ENCODE results near the gene PCNX1. TPM values are rescaled to one million over a fixed set of nuclear protein-coding genes. Genes with fewer than 3 reads are reported as not detected.
A peak's percentile ranks its signal among the peaks of the same experiment; 100 is the strongest.

PCNX1 gene
- total and polyA plus RNA-seq, 4 donors = 5.7 to 41.2 (median 18.2) TPM

DNA sequence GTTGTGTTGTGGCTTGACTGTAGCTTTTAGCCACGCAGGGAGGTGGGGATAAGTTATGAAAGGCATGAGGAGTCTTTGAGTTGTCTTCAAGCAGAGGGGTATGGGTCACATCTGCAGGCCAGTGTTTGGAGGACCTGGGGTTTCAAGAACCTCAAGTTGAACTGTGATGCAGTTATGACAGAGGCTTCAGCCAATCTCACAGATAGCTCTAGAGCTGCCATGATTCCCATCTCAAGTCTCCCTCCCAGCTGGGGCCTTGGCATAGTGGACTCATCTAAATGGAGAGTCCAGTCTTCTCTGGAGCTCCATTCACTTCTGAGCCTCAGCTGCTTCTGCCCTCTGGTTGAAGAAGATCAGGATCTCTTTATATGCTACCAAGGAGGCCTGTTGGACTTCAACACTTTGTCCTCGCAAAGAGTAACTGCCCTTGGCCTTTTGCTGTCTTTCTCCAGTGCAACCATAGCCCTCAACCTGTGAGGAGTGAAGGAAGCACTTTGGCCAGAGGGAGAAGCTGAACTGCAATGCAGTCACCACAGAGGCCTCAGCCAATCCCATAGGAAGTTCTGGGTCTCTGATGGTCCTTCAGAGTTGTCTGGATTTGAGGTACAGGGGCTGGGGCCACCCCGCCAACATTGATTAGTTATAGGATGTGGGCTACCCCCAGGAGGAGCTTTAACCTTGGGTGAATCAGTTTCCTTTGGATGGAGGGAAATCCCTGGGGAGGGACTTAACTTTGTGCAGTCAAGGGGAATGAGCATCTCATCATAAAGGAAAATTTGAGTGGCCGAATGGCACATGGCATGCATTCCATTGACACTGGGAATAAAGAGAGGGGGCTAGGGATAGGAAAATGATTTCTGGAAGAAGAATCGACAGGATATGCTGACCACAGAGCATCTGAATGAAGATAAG lies 230.5 kb downstream of the PCNX1 start:
- Histone ChIP-seq H3K9ac (ENCODE audit: low read depth in 1 of 2, low read length in 2 of 2) (no peak overlapping the region), H3K9me3 (ENCODE audit: control insufficient read depth in 4 of 4, low read length in 3 of 4) (no peaks in the 10 kb centered on the region), H3K27ac (ENCODE audit: low read depth in 1 of 2, low read length in 2 of 2) (no peak overlapping the region), H3K4me3 (ENCODE audit: low read depth in 1 of 3, low read length in 3 of 3) (no peak overlapping the region), H3K4me1 (ENCODE audit: control insufficient read depth in 4 of 4, insufficient read depth in 4 of 4, low read length in 3 of 4) (peaks cover 0 to 4% (median 3%) of the 10 kb centered on the region in 4 donors), H3K27me3 (ENCODE audit: control insufficient read depth in 4 of 4, insufficient read depth in 4 of 4, low read length in 3 of 4) (no peaks in the 10 kb centered on the region), H3K36me3 (ENCODE audit: control insufficient read depth in 4 of 4, insufficient read depth in 3 of 4, low read depth in 1 of 4, low read length in 3 of 4) (no peaks in the 10 kb centered on the region)
- DNase-seq (ENCODE audit: low spot score) = peak; percentile 22
- 86% methylated on average over 5 of the region's 5 CpGs for whole genome bisulfite sequencing
- TF ChIP-seq HNF4A (conservative IDR thresholded peaks at IDR 0.05) = no peak
- TF ChIP-seq, protein P1, sequence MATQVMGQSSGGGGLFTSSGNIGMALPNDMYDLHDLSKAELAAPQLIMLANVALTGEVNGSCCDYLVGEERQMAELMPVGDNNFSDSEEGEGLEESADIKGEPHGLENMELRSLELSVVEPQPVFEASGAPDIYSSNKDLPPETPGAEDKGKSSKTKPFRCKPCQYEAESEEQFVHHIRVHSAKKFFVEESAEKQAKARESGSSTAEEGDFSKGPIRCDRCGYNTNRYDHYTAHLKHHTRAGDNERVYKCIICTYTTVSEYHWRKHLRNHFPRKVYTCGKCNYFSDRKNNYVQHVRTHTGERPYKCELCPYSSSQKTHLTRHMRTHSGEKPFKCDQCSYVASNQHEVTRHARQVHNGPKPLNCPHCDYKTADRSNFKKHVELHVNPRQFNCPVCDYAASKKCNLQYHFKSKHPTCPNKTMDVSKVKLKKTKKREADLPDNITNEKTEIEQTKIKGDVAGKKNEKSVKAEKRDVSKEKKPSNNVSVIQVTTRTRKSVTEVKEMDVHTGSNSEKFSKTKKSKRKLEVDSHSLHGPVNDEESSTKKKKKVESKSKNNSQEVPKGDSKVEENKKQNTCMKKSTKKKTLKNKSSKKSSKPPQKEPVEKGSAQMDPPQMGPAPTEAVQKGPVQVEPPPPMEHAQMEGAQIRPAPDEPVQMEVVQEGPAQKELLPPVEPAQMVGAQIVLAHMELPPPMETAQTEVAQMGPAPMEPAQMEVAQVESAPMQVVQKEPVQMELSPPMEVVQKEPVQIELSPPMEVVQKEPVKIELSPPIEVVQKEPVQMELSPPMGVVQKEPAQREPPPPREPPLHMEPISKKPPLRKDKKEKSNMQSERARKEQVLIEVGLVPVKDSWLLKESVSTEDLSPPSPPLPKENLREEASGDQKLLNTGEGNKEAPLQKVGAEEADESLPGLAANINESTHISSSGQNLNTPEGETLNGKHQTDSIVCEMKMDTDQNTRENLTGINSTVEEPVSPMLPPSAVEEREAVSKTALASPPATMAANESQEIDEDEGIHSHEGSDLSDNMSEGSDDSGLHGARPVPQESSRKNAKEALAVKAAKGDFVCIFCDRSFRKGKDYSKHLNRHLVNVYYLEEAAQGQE (IDR thresholded peaks at IDR 0.05) = no peak
- no peak for TF ChIP-seq NR2F2 (IDR thresholded peaks at IDR 0.05)
- TF ChIP-seq YY1 (IDR thresholded peaks at IDR 0.05) = no peak
- no peak for TF ChIP-seq EGR1 (IDR thresholded peaks at IDR 0.05; ENCODE audit: low read depth in 2 of 2)
- TF ChIP-seq GABPA (IDR thresholded peaks at IDR 0.05 in 1 of 2, conservative IDR thresholded peaks at IDR 0.05 in 1 of 2) = no peak

DNA sequence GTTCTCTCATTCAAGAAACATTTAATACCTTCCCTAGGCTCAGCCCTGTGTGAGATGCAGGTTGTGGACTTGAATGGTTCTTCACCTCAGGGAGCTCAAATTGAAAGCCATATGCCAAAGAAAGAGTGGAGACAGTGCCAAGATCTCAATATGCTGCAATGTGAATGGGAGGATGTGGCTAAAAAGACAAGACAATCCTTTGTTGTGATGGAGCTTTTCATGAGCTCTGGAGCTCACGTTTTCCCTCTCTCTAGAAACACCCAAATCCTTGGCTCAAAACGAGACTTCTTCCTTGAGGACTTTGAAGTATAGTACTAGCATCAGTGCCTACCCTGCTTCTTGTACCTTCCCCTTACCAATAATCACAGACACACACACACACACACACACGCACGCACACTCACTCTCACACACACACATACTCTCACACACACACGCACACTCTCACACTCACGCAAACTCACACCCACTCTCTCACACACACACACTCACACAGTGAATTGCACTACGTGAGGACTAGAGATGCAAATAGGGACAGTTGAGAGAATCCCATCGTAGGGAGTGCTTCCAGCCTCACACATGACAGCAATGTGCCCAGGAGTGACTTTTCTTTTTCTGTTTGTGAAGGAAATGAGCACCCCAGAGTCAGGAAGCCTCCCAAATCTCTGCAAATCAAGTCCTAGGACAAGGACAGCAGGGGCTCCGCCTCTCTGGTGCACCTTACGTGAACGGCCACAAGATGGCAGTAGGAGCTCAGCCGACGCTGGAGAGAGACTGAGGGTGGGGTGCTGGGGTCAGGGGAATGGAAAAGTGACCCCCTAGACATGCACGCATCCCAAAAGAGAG lies 231.4 kb downstream of the PCNX1 start:
- Histone ChIP-seq H3K9me3 (ENCODE audit: control insufficient read depth in 4 of 4, low read length in 3 of 4) (no peaks in the 10 kb centered on the region), H3K27ac (ENCODE audit: low read depth in 1 of 2, low read length in 2 of 2) (no peak overlapping the region), H3K9ac (ENCODE audit: low read depth in 1 of 2, low read length in 2 of 2) (no peak overlapping the region), H3K4me1 (ENCODE audit: control insufficient read depth in 4 of 4, insufficient read depth in 4 of 4, low read length in 3 of 4) (peaks cover 0 to 6% (median 3%) of the 10 kb centered on the region in 4 donors), H3K27me3 (ENCODE audit: control insufficient read depth in 4 of 4, insufficient read depth in 4 of 4, low read length in 3 of 4) (no peaks in the 10 kb centered on the region), H3K4me3 (ENCODE audit: low read depth in 1 of 3, low read length in 3 of 3) (no peak overlapping the region), H3K36me3 (ENCODE audit: control insufficient read depth in 4 of 4, insufficient read depth in 3 of 4, low read depth in 1 of 4, low read length in 3 of 4) (no peaks in the 10 kb centered on the region)
- WGBS = 22% methylated on average over 14 of the region's 14 CpGs
- peak; percentile 62 for DNase-seq (ENCODE audit: low spot score)
- TF ChIP-seq, protein P2, sequence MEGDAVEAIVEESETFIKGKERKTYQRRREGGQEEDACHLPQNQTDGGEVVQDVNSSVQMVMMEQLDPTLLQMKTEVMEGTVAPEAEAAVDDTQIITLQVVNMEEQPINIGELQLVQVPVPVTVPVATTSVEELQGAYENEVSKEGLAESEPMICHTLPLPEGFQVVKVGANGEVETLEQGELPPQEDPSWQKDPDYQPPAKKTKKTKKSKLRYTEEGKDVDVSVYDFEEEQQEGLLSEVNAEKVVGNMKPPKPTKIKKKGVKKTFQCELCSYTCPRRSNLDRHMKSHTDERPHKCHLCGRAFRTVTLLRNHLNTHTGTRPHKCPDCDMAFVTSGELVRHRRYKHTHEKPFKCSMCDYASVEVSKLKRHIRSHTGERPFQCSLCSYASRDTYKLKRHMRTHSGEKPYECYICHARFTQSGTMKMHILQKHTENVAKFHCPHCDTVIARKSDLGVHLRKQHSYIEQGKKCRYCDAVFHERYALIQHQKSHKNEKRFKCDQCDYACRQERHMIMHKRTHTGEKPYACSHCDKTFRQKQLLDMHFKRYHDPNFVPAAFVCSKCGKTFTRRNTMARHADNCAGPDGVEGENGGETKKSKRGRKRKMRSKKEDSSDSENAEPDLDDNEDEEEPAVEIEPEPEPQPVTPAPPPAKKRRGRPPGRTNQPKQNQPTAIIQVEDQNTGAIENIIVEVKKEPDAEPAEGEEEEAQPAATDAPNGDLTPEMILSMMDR (IDR thresholded peaks at IDR 0.05; ENCODE audit: low read depth, low read length, missing input control) = peak; percentile 85
- TF ChIP-seq TAF1 (conservative IDR thresholded peaks at IDR 0.05) (no peak), FOXA2 (IDR thresholded peaks at IDR 0.05) (no peak), RAD21 (IDR thresholded peaks at IDR 0.05) (peak; percentile 97)

Measured in liver (tissue), 9 donors.